GM23338 (cell line): Measurements from ENCODE around the gene SFI1. TPM values are rescaled to one million over a fixed set of nuclear protein-coding genes. Genes with fewer than 3 reads are reported as not detected.

Source experiments
- ATAC-seq: fragments of 200-7000 bp; cut with Tn5 transposase; 3 replicates; pipeline ENCODE4 v1.9.1; 2020
- DNase-seq: peaks from one replicate; pipeline ENCODE4 v3.0.0-alpha.2; 2015; ENCODE audit warnings: low spot score
- H2AFZ ChIP-seq: fragments of 200-600 bp; sonication (generic); 2 replicates; pipeline ENCODE4 v1.8.0; 2016; ENCODE audit warnings: antibody characterized with exemption, mild to moderate bottlenecking, moderate library complexity
- H3F3A ChIP-seq: fragments of 200-600 bp; sonication (generic); replicated peaks from 2 replicates; pipeline ENCODE4 v1.8.0; 2017; ENCODE audit warnings: antibody characterized with exemption, mixed run types, low read depth
- H3K27ac ChIP-seq: fragments of 200-600 bp; sonication (generic); 2 replicates; pipeline ENCODE4 v1.6.1; 2016; ENCODE audit warnings: low read depth
- H3K27me3 ChIP-seq: fragments of 200-600 bp; sonication (generic); 2 replicates; pipeline ENCODE4 v1.8.0; 2016; ENCODE audit warnings: mild to moderate bottlenecking, mixed run types, moderate library complexity; ENCODE audit not compliant: insufficient read depth
- H3K36me3 ChIP-seq: fragments of 200-600 bp; sonication (generic); 2 replicates; pipeline ENCODE4 v1.8.0; 2016; ENCODE audit warnings: mild to moderate bottlenecking; ENCODE audit not compliant: insufficient read depth
- H3K4me1 ChIP-seq: fragments of 200-600 bp; sonication (generic); 2 replicates; pipeline ENCODE4 v1.8.0; 2016; ENCODE audit warnings: mild to moderate bottlenecking, moderate library complexity; ENCODE audit not compliant: insufficient read depth
- H3K4me2 ChIP-seq: fragments of 200-600 bp; sonication (generic); 2 replicates; pipeline ENCODE4 v1.7.1; 2017; ENCODE audit warnings: mixed run types
- H3K4me3 ChIP-seq: fragments of 200-600 bp; sonication (generic); 2 replicates; pipeline ENCODE4 v1.6.1; 2016; ENCODE audit warnings: mixed run types
- H3K79me2 ChIP-seq: fragments of 200-600 bp; sonication (generic); replicated peaks from 2 replicates; pipeline ENCODE4 v1.8.0; 2017; ENCODE audit warnings: mild to moderate bottlenecking; ENCODE audit not compliant: insufficient read depth
- H3K9me2 ChIP-seq: fragments of 200-600 bp; sonication (generic); 2 replicates; pipeline ENCODE4 v1.8.0; 2017; ENCODE audit not compliant: insufficient read depth
- H4K20me1 ChIP-seq: fragments of 200-600 bp; sonication (generic); replicated peaks from 2 replicates; pipeline ENCODE4 v1.8.0; 2017; ENCODE audit warnings: mild to moderate bottlenecking; ENCODE audit not compliant: insufficient read depth
- H3K27ac Mint-ChIP-seq: 2 replicates; pipeline ENCODE4 v1.8.0; 2020; ENCODE audit warnings: inconsistent platforms, mild to moderate bottlenecking, moderate library complexity, mixed read lengths
- H3K27me3 Mint-ChIP-seq: 3 replicates; pipeline ENCODE4 v1.8.0; 2022; ENCODE audit warnings: low read depth, mild to moderate bottlenecking, moderate library complexity, mixed read lengths, inconsistent platforms; ENCODE audit not compliant: insufficient read depth, poor library complexity
- H3K36me3 Mint-ChIP-seq: 3 replicates; pipeline ENCODE4 v1.8.0; 2021; ENCODE audit warnings: low read depth, mild to moderate bottlenecking, inconsistent platforms, moderate library complexity, mixed read lengths
- H3K4me1 Mint-ChIP-seq: 3 replicates; pipeline ENCODE4 v1.8.0; 2020; ENCODE audit warnings: mild to moderate bottlenecking, inconsistent platforms, mixed read lengths
- H3K4me3 Mint-ChIP-seq: 3 replicates; pipeline ENCODE4 v1.8.0; 2021; ENCODE audit warnings: moderate library complexity, mild to moderate bottlenecking, inconsistent platforms, mixed read lengths
- H3K9me3 Mint-ChIP-seq: 3 replicates; pipeline ENCODE4 v1.8.0; 2020; ENCODE audit warnings: moderate library complexity, mild to moderate bottlenecking, inconsistent platforms, mixed read lengths
- CTCF ChIP-seq, 2 experiments: fragments of 200-600 bp in 1 of 2; sonication (generic) in 1 of 2; conservative IDR thresholded peaks; 2 replicates each; pipeline versions ENCODE4 v1.5.1 to v1.6.1; 2016 to 2017; ENCODE audit warnings: antibody characterized with exemption in 2 of 2, low read depth in 2 of 2, mild to moderate bottlenecking in 2 of 2, moderate library complexity in 1 of 2
- EZH2phosphoT487 ChIP-seq: fragments of 200-600 bp; sonication (generic); IDR thresholded peaks from one replicate; pipeline ENCODE4 v1.8.1; 2018; ENCODE audit warnings: antibody characterized with exemption; ENCODE audit not compliant: unreplicated experiment
- REST ChIP-seq: IDR thresholded peaks from one replicate; pipeline ENCODE4 v1.6.1; 2018; ENCODE audit warnings: antibody characterized with exemption; ENCODE audit not compliant: unreplicated experiment
- STAT1 ChIP-seq: IDR thresholded peaks from one replicate; pipeline ENCODE4 v1.6.1; 2016; ENCODE audit warnings: antibody characterized with exemption; ENCODE audit not compliant: unreplicated experiment
- ZNF114 ChIP-seq: fragments of 250-450 bp; sonication (Bioruptor Pico); IDR thresholded peaks from 2 replicates; pipeline ENCODE4 v1.5.0; 2020; ENCODE audit warnings: mild to moderate bottlenecking, moderate library complexity
- polyA plus RNA-seq: library from polyadenylated mRNA; unstranded; fragments of >200 nt; fragmentation: Nextera tagmentation; extraction: Ambion mirVana; gene quantifications from 2 replicates; pipeline ENCODE4 v1.2.1, GENCODE V29; 2016
- total RNA-seq: library from RNA; depleted of rRNA; stranded (reverse); fragments of >200 nt; shearing (Covaris generic); gene quantifications from 2 replicates; pipeline ENCODE4 v1.2.3, GENCODE V29; 2014
- TF ChIP-seq, protein P1 (sequence below): fragments of 250-450 bp; sonication (Bioruptor Pico); IDR thresholded peaks from 2 replicates; pipeline ENCODE4 v1.5.0; 2020; ENCODE audit warnings: mild to moderate bottlenecking, moderate library complexity

Gene SFI1
- total and polyA plus RNA-seq, 2 experiments from 2014 or later: 16.7 to 25.6 TPM

DNA sequence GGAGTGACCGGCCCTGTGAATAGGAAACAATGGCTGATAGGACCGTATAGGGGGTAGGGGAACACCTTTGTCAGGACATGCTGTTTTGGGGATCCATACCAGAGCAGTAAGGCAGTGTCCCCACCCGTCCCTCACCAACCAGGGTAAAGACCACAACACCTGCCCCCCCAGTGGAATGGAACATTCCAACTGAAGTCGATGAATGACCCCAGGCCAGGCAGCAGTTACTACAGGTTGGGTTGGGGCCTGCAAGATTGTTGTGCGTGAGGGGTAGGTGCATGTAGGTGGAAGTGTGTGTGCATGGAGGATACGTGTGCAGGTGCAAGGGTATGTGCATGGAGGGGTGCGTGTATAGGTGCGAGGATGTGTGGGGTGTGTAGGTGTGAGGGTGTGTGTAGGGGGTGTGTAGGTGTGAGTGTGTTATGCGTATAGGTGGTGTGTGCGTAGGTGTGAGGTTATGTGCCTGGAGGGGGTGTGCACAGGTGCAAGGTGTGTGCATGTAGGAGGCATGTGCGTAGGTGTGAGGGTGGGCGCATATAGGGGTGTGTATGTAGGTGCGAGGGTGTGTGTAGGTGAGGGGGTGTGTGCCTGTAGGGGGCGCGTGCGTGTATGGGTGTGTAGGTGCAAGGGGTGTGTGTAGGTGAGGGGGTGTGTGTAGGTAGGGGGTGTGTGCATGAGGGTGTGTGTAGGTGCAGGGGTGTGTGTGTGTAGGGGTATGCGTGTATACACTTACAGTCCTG, 132.8 kb downstream of the SFI1 start:
- Histone ChIP-seq H3K4me2 (peak overlapping the region; percentile 90; the same call in 1 of the 2 replicates), H3K27ac (no peak overlapping the region), H3K9me2 (no peaks in the 10 kb centered on the region), H4K20me1 (peaks cover 25% of the 10 kb centered on the region), H3K4me3 (no peak overlapping the region), H3F3A (peaks cover 13% of the 10 kb centered on the region), H3K36me3 (no peaks in the 10 kb centered on the region), H2AFZ (no peak overlapping the region), H3K4me1 (peaks cover 19% of the 10 kb centered on the region), H3K79me2 (peaks cover 81% of the 10 kb centered on the region), H3K27me3 (no peaks in the 10 kb centered on the region)
- Mint-ChIP-seq H3K4me1 (peaks cover 50% of the 10 kb centered on the region), H3K27ac (no peak overlapping the region), H3K27me3 (peaks cover 16% of the 10 kb centered on the region), H3K4me3 (peak overlapping the region; percentile 87; the same call in 1 of the 3 replicates), H3K36me3 (no peaks in the 10 kb centered on the region), H3K9me3 (no peaks in the 10 kb centered on the region)
- TF ChIP-seq CTCF (conservative IDR thresholded peaks at IDR 0.05; ENCODE audit: low read depth in 2 of 2) (peak in 1 of 2 experiments; percentile 47; a peak in 2 of 4 replicates), EZH2phosphoT487 (no peak)
- ATAC-seq (no peak), DNase-seq (no peak)

DNA sequence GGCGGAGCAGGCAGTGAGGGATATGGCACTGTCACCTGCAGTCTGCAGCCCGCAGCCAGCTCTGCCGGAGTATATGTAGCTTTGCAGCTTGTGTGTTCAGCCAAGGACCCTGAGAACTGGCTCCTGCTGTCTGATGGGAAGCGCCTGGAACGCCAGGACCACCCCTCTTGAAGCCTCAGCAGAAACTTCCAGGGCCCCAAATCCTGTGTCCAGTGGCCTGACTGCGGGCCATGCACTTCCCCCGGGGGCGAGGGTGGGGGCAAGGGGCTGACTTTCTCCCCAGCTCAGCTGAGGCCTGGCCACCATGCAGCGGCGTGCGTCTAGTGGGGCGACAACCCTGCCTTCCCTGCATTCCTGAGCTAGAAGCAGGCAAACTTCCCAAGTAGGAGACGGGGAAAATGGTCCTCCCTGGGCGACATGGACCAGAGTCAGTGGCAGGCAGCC, 133.4 kb downstream of the SFI1 start:
- ATAC-seq: no peak
- TF ChIP-seq REST (no peak), STAT1 (no peak), CTCF (conservative IDR thresholded peaks at IDR 0.05; ENCODE audit: low read depth in 2 of 2) (no peak), ZNF114 (CRISPR knock-in tag) (no peak)
- TF ChIP-seq, protein P1, sequence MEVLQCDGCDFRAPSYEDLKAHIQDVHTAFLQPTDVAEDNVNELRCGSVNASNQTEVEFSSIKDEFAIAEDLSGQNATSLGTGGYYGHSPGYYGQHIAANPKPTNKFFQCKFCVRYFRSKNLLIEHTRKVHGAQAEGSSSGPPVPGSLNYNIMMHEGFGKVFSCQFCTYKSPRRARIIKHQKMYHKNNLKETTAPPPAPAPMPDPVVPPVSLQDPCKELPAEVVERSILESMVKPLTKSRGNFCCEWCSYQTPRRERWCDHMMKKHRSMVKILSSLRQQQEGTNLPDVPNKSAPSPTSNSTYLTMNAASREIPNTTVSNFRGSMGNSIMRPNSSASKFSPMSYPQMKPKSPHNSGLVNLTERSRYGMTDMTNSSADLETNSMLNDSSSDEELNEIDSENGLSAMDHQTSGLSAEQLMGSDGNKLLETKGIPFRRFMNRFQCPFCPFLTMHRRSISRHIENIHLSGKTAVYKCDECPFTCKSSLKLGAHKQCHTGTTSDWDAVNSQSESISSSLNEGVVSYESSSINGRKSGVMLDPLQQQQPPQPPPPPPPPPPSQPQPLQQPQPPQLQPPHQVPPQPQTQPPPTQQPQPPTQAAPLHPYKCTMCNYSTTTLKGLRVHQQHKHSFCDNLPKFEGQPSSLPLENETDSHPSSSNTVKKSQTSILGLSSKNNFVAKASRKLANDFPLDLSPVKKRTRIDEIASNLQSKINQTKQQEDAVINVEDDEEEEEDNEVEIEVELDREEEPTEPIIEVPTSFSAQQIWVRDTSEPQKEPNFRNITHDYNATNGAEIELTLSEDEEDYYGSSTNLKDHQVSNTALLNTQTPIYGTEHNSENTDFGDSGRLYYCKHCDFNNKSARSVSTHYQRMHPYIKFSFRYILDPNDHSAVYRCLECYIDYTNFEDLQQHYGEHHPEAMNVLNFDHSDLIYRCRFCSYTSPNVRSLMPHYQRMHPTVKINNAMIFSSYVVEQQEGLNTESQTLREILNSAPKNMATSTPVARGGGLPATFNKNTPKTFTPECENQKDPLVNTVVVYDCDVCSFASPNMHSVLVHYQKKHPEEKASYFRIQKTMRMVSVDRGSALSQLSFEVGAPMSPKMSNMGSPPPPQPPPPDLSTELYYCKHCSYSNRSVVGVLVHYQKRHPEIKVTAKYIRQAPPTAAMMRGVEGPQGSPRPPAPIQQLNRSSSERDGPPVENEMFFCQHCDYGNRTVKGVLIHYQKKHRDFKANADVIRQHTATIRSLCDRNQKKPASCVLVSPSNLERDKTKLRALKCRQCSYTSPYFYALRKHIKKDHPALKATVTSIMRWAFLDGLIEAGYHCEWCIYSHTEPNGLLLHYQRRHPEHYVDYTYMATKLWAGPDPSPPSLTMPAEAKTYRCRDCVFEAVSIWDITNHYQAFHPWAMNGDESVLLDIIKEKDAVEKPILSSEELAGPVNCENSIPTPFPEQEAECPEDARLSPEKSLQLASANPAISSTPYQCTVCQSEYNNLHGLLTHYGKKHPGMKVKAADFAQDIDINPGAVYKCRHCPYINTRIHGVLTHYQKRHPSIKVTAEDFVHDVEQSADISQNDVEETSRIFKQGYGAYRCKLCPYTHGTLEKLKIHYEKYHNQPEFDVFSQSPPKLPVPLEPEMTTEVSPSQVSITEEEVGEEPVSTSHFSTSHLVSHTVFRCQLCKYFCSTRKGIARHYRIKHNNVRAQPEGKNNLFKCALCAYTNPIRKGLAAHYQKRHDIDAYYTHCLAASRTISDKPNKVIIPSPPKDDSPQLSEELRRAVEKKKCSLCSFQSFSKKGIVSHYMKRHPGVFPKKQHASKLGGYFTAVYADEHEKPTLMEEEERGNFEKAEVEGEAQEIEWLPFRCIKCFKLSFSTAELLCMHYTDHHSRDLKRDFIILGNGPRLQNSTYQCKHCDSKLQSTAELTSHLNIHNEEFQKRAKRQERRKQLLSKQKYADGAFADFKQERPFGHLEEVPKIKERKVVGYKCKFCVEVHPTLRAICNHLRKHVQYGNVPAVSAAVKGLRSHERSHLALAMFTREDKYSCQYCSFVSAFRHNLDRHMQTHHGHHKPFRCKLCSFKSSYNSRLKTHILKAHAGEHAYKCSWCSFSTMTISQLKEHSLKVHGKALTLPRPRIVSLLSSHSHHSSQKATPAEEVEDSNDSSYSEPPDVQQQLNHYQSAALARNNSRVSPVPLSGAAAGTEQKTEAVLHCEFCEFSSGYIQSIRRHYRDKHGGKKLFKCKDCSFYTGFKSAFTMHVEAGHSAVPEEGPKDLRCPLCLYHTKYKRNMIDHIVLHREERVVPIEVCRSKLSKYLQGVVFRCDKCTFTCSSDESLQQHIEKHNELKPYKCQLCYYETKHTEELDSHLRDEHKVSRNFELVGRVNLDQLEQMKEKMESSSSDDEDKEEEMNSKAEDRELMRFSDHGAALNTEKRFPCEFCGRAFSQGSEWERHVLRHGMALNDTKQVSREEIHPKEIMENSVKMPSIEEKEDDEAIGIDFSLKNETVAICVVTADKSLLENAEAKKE (CRISPR knock-in tag): no peak

More for the DNA sequence above, 133.4 kb downstream of the SFI1 start:
- H3K4me3 ChIP-seq: peak overlapping the region; percentile 93
- peak; percentile 21 for DNase-seq
- peaks cover 75% of the 10 kb centered on the region for H3K79me2 ChIP-seq
- Mint-ChIP-seq H3K9me3 (no peaks in the 10 kb centered on the region), H3K36me3 (no peaks in the 10 kb centered on the region), H3K27me3 (peaks cover 17% of the 10 kb centered on the region), H3K27ac (no peak overlapping the region), H3K4me1 (peaks cover 44% of the 10 kb centered on the region), H3K4me3 (peak overlapping the region; percentile 87)
- peaks cover 25% of the 10 kb centered on the region for H4K20me1 ChIP-seq
- no peaks in the 10 kb centered on the region for H3K36me3 ChIP-seq
- H3K27me3 ChIP-seq: no peaks in the 10 kb centered on the region
- H3K27ac ChIP-seq: no peak overlapping the region
- peaks cover 16% of the 10 kb centered on the region for H3F3A ChIP-seq
- H2AFZ ChIP-seq: no peak overlapping the region
- H3K4me2 ChIP-seq: peak overlapping the region; percentile 90
- H3K9me2 ChIP-seq: no peaks in the 10 kb centered on the region
- peaks cover 19% of the 10 kb centered on the region for H3K4me1 ChIP-seq
